Neural cell (in vitro differentiated cells): Measurements from ENCODE around the gene APOL6. TPM values are rescaled to one million over a fixed set of nuclear protein-coding genes. Genes with fewer than 3 reads are reported as not detected.
"Not testable (repeated sequence)": the region's sequence is repeated elsewhere in the genome, so short reads cannot be mapped to it uniquely, and the experiment has no call there.

Experiments used
- H2AFZ ChIP-seq: fragments of 200-600, 300-800 bp; sonication (generic), shearing (Covaris generic); 2 replicates; pipeline ENCODE4 v1.6.0; 2014; ENCODE audit warnings: low read depth, mild to moderate bottlenecking, antibody characterized with exemption, low read length, moderate library complexity
- H3F3A ChIP-seq: fragments of 200-600 bp; shearing (Covaris generic); 2 replicates; pipeline ENCODE4 v1.6.1; 2016; ENCODE audit warnings: mild to moderate bottlenecking, moderate library complexity, mixed read lengths, antibody characterized with exemption, low read length; ENCODE audit not compliant: insufficient read depth, poor library complexity, severe bottlenecking
- H3K27ac ChIP-seq: fragments of 200-600, 300-800 bp; sonication (generic), shearing (Covaris generic); 2 replicates; pipeline ENCODE4 v1.5.1; 2014; ENCODE audit warnings: mild to moderate bottlenecking, low read length, moderate library complexity
- H3K27me3 ChIP-seq: fragments of 300-800, 200-600 bp; sonication (generic), shearing (Covaris generic); 2 replicates; pipeline ENCODE4 v1.6.0; 2014; ENCODE audit warnings: mild to moderate bottlenecking, low read depth, low read length, moderate library complexity; ENCODE audit not compliant: insufficient read depth
- H3K36me3 ChIP-seq: fragments of 300-800, 200-600 bp; sonication (generic), shearing (Covaris generic); 2 replicates; pipeline ENCODE4 v1.5.1; 2014; ENCODE audit warnings: mild to moderate bottlenecking, antibody characterized with exemption, low read length, moderate library complexity; ENCODE audit not compliant: insufficient read depth
- H3K4me2 ChIP-seq: fragments of 300-800, 200-600 bp; sonication (generic), shearing (Covaris generic); 2 replicates; pipeline ENCODE4 v1.6.0; 2014; ENCODE audit warnings: mild to moderate bottlenecking, low read length
- H3K4me3 ChIP-seq: fragments of 300-800, 200-600 bp; sonication (generic), shearing (Covaris generic); 2 replicates; pipeline ENCODE4 v1.5.1; 2014; ENCODE audit warnings: mild to moderate bottlenecking, low read length, moderate library complexity
- H3K79me2 ChIP-seq: fragments of 200-600 bp; shearing (Covaris generic); replicated peaks from 2 replicates; pipeline ENCODE4 v1.6.0; 2014; ENCODE audit warnings: mild to moderate bottlenecking, low read length, moderate library complexity; ENCODE audit not compliant: insufficient read depth
- H3K9ac ChIP-seq: fragments of 300-800, 200-600 bp; sonication (generic), shearing (Covaris generic); 2 replicates; pipeline ENCODE4 v1.6.1; 2016; ENCODE audit warnings: mild to moderate bottlenecking, low read length, mixed read lengths
- H3K9me2 ChIP-seq: fragments of 200-600 bp; shearing (Covaris generic); 2 replicates; pipeline ENCODE4 v1.6.1; 2016; ENCODE audit warnings: mild to moderate bottlenecking, low read length, mixed read lengths; ENCODE audit not compliant: insufficient read depth
- H3K9me3 ChIP-seq: fragments of 200-600, 300-800 bp; sonication (generic), shearing (Covaris generic); 2 replicates; pipeline ENCODE4 v1.6.1; 2016; ENCODE audit warnings: mild to moderate bottlenecking, mixed run types, low read length, moderate library complexity, mixed read lengths
- H4K20me1 ChIP-seq: fragments of 200-600 bp; shearing (Covaris generic); 2 replicates; pipeline ENCODE4 v1.6.1; 2016; ENCODE audit warnings: mild to moderate bottlenecking, mixed run types; ENCODE audit not compliant: insufficient read depth
- EP300 ChIP-seq: fragments of 450-650 bp; conservative IDR thresholded peaks from 2 replicates; pipeline ENCODE4 v1.6.1; 2014; ENCODE audit warnings: antibody characterized with exemption, mild to moderate bottlenecking, moderate library complexity; ENCODE audit not compliant: poor library complexity, severe bottlenecking
- EZH2 ChIP-seq: fragments of 200-600, 300-800 bp; shearing (Covaris generic), sonication (generic); IDR thresholded peaks from 2 replicates; pipeline ENCODE4 v1.6.1; 2014; ENCODE audit warnings: antibody characterized with exemption, low read length, borderline replicate concordance, mild to moderate bottlenecking; ENCODE audit not compliant: insufficient read depth, poor library complexity, severe bottlenecking
- MXI1 ChIP-seq: fragments of 450-650 bp; conservative IDR thresholded peaks from 2 replicates; pipeline ENCODE4 v1.6.1; 2014; ENCODE audit warnings: antibody characterized with exemption, mild to moderate bottlenecking; ENCODE audit not compliant: poor library complexity, severe bottlenecking
- POLR2AphosphoS5 ChIP-seq: IDR thresholded peaks from 2 replicates; pipeline ENCODE4 v1.6.1; 2012
- RAD21 ChIP-seq: fragments of 450-650 bp; conservative IDR thresholded peaks from 2 replicates; pipeline ENCODE4 v1.6.1; 2014; ENCODE audit warnings: antibody characterized with exemption, mild to moderate bottlenecking, moderate library complexity
- SMC3 ChIP-seq: fragments of 450-650 bp; conservative IDR thresholded peaks from 2 replicates; pipeline ENCODE4 v1.6.1; 2014; ENCODE audit warnings: antibody characterized with exemption, mild to moderate bottlenecking, moderate library complexity; ENCODE audit not compliant: poor library complexity
- TAF1 ChIP-seq: IDR thresholded peaks from 2 replicates; pipeline ENCODE4 v1.6.1; 2012; ENCODE audit warnings: low read depth
- polyA plus RNA-seq: library from polyadenylated mRNA; depleted of rRNA; stranded (reverse); fragments of >200 nt; gene quantifications from 2 replicates; pipeline ENCODE4 v1.2.3, GENCODE V29; 2014
- TF ChIP-seq, protein P1 (sequence below): fragments of 450-650 bp; IDR thresholded peaks from 2 replicates; pipeline ENCODE4 v1.5.1; 2014; ENCODE audit warnings: antibody characterized with exemption, mild to moderate bottlenecking, moderate library complexity; ENCODE audit not compliant: poor library complexity, severe bottlenecking
- TF ChIP-seq, protein P2 (sequence below): IDR thresholded peaks from 2 replicates; pipeline ENCODE4 v1.6.1; 2012; ENCODE audit warnings: borderline replicate concordance

Gene APOL6
- polyA plus RNA-seq, 1 donor from 2014 or later, result not detected

DNA sequence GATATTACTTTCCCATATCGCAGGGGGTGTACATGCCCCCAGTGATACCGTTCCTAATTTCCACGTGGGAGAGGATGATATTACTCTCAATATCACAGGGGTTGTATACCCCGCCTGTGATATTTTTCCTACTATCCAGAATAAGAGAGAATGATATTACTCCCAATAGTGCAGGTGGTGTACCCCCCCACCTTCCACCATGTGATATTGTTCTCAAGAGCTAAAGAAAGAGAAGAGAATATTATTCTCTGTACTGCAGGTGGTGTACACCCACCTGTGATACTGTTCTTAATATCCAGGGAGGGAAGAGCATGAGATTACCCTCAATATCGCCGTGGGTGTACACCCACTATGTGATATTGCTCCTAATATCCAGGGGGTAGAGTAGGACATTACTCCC lies 51.6 kb downstream of the APOL6 start:
- H3K9ac ChIP-seq, H3K4me3 ChIP-seq, H3K27ac ChIP-seq, H2AFZ ChIP-seq, H3K36me3 ChIP-seq, H4K20me1 ChIP-seq, H3K27me3 ChIP-seq, H3F3A ChIP-seq, H3K4me2 ChIP-seq, H3K9me3 ChIP-seq, H3K9me2 ChIP-seq, H3K79me2 ChIP-seq: not testable (repeated sequence)

DNA sequence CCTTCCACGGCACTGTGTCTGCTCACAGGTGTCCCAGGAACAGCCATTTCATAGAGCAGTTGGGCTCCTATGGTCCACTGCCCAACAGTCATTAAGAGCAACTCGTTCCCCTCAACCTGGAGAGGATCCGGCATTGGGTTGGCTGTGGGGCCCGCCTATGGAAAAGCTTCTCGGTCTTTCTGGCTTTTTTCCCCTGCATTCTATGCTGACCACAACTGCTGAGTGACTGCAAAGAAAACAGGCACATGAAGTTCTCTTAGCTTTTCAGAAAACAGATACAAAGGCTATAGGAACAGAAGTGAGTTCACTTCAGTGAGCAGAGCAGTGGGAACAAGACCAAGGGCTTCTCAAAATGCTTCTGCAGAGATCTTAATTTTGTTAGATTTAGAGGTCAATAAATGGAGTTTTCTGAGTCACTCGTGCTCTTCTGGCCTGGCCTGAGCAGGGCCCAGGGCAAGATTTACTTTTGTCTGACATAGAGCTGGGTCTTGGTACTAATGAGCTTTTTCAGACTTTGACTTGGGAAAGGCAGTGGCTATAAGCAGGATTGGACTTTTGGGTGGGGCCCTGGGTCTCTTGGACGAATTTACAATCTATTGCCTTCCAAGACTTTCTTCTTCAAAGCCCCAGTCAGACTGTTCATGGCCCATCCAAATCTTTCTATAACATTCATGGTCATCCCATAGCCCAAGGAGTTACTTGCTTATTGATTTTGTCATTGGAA lies 55.8 kb downstream of the APOL6 start:
- TF ChIP-seq POLR2AphosphoS5 (no peak), MXI1 (no peak)
- H3F3A ChIP-seq, result no peaks in the 10 kb centered on the region
- no peak overlapping the region for H2AFZ ChIP-seq

DNA sequence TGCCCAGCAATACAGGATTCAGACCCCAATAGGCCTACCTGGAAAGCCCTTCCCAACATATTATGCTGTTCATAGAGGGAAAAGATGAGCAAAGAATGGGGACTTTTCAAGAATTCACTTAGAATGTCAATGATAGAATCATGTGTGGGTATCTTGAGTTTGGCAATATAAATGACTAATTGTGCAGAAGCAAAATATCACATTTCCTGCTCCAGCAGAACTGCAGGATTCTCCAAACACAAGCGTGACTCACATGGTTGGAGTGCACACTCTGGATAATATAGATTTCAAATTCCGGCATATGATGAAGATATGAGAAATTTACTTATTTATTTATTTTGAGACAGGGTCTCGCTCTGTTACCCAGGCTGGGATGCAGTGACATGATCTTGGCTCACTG lies 56.9 kb downstream of the APOL6 start:
- Histone ChIP-seq H3K9me3 (no peaks in the 10 kb centered on the region), H3K36me3 (no peaks in the 10 kb centered on the region), H3K4me2 (no peak overlapping the region), H3F3A (no peaks in the 10 kb centered on the region), H3K9ac (no peak overlapping the region), H3K4me3 (no peak overlapping the region), H3K9me2 (no peaks in the 10 kb centered on the region), H3K27me3 (no peaks in the 10 kb centered on the region), H3K79me2 (no peaks in the 10 kb centered on the region), H2AFZ (no peak overlapping the region), H4K20me1 (no peaks in the 10 kb centered on the region), H3K27ac (no peak overlapping the region)
- TF ChIP-seq EP300 (no peak), EZH2 (no peak), POLR2AphosphoS5 (no peak), RAD21 (no peak), SMC3 (no peak), MXI1 (no peak), TAF1 (no peak)
- TF ChIP-seq, protein P1, sequence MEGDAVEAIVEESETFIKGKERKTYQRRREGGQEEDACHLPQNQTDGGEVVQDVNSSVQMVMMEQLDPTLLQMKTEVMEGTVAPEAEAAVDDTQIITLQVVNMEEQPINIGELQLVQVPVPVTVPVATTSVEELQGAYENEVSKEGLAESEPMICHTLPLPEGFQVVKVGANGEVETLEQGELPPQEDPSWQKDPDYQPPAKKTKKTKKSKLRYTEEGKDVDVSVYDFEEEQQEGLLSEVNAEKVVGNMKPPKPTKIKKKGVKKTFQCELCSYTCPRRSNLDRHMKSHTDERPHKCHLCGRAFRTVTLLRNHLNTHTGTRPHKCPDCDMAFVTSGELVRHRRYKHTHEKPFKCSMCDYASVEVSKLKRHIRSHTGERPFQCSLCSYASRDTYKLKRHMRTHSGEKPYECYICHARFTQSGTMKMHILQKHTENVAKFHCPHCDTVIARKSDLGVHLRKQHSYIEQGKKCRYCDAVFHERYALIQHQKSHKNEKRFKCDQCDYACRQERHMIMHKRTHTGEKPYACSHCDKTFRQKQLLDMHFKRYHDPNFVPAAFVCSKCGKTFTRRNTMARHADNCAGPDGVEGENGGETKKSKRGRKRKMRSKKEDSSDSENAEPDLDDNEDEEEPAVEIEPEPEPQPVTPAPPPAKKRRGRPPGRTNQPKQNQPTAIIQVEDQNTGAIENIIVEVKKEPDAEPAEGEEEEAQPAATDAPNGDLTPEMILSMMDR, result no peak
- TF ChIP-seq, protein P2, sequence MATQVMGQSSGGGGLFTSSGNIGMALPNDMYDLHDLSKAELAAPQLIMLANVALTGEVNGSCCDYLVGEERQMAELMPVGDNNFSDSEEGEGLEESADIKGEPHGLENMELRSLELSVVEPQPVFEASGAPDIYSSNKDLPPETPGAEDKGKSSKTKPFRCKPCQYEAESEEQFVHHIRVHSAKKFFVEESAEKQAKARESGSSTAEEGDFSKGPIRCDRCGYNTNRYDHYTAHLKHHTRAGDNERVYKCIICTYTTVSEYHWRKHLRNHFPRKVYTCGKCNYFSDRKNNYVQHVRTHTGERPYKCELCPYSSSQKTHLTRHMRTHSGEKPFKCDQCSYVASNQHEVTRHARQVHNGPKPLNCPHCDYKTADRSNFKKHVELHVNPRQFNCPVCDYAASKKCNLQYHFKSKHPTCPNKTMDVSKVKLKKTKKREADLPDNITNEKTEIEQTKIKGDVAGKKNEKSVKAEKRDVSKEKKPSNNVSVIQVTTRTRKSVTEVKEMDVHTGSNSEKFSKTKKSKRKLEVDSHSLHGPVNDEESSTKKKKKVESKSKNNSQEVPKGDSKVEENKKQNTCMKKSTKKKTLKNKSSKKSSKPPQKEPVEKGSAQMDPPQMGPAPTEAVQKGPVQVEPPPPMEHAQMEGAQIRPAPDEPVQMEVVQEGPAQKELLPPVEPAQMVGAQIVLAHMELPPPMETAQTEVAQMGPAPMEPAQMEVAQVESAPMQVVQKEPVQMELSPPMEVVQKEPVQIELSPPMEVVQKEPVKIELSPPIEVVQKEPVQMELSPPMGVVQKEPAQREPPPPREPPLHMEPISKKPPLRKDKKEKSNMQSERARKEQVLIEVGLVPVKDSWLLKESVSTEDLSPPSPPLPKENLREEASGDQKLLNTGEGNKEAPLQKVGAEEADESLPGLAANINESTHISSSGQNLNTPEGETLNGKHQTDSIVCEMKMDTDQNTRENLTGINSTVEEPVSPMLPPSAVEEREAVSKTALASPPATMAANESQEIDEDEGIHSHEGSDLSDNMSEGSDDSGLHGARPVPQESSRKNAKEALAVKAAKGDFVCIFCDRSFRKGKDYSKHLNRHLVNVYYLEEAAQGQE, result no peak

More for the DNA sequence above, 55.8 kb downstream of the APOL6 start:
- no peaks in the 10 kb centered on the region for H4K20me1 ChIP-seq
- H3K79me2 ChIP-seq, result no peaks in the 10 kb centered on the region
- no peaks in the 10 kb centered on the region for H3K36me3 ChIP-seq
- H3K9me2 ChIP-seq, result no peaks in the 10 kb centered on the region
- no peak overlapping the region for H3K27ac ChIP-seq
- no peaks in the 10 kb centered on the region for H3K27me3 ChIP-seq
- no peaks in the 10 kb centered on the region for H3K9me3 ChIP-seq
- no peak overlapping the region for H3K4me3 ChIP-seq
- no peak overlapping the region for H3K9ac ChIP-seq
- H3K4me2 ChIP-seq, result no peak overlapping the region
